Endodermal cell (in vitro differentiated cells): ENCODE measurements around the gene NME7. TPM values are rescaled to one million over a fixed set of nuclear protein-coding genes. Genes with fewer than 3 reads are reported as not detected.
A peak's percentile ranks its signal among the peaks of the same experiment; 100 is the strongest.

Source experiments
- DNase-seq: peaks from one replicate; pipeline ENCODE4 v3.0.0-alpha.2; 2017
- H3K27ac ChIP-seq: 2 replicates; pipeline ENCODE4 v1.5.1; 2013; ENCODE audit warnings: mild to moderate bottlenecking, low read depth, low read length, moderate library complexity
- H3K27me3 ChIP-seq: 2 replicates; pipeline ENCODE4 v1.6.1; 2013; ENCODE audit warnings: mild to moderate bottlenecking, low read length, moderate library complexity; ENCODE audit not compliant: insufficient read depth, control insufficient read depth, poor library complexity, severe bottlenecking
- H3K36me3 ChIP-seq: 2 replicates; pipeline ENCODE4 v1.7.0; 2013; ENCODE audit warnings: mild to moderate bottlenecking, low read length, moderate library complexity; ENCODE audit not compliant: control insufficient read depth, insufficient read depth
- H3K4me1 ChIP-seq: one replicate; pipeline ENCODE4 v1.7.0; 2013; ENCODE audit warnings: low read length; ENCODE audit not compliant: control insufficient read depth, insufficient read depth
- H3K4me3 ChIP-seq: 2 replicates; pipeline ENCODE4 v1.5.1; 2013; ENCODE audit warnings: mild to moderate bottlenecking, low read length, moderate library complexity
- H3K9ac ChIP-seq: 2 replicates; pipeline ENCODE4 v1.6.1; 2013; ENCODE audit warnings: mild to moderate bottlenecking, low read length, moderate library complexity; ENCODE audit not compliant: poor library complexity, severe bottlenecking; ENCODE audit errors: extremely low read depth
- H3K9me3 ChIP-seq: 2 replicates; pipeline ENCODE4 v1.6.1; 2013; ENCODE audit warnings: mild to moderate bottlenecking, low read length, moderate library complexity; ENCODE audit not compliant: control insufficient read depth
- H3K27ac Mint-ChIP-seq: 2 replicates; pipeline ENCODE4 v1.8.0; 2020; ENCODE audit warnings: mixed read lengths
- H3K27me3 Mint-ChIP-seq: 2 replicates; pipeline ENCODE4 v1.8.0; 2021; ENCODE audit warnings: mild to moderate bottlenecking, mixed read lengths; ENCODE audit not compliant: insufficient read depth
- H3K36me3 Mint-ChIP-seq: 2 replicates; pipeline ENCODE4 v1.8.0; 2020; ENCODE audit warnings: low read depth, mixed read lengths
- H3K4me1 Mint-ChIP-seq: 2 replicates; pipeline ENCODE4 v1.8.0; 2020; ENCODE audit warnings: mixed read lengths
- H3K4me3 Mint-ChIP-seq: 2 replicates; pipeline ENCODE4 v1.8.0; 2020; ENCODE audit warnings: mild to moderate bottlenecking, moderate library complexity, mixed read lengths
- H3K9me3 Mint-ChIP-seq: 2 replicates; pipeline ENCODE4 v1.8.0; 2020; ENCODE audit warnings: mild to moderate bottlenecking, mixed read lengths
- CTCF ChIP-seq: fragments of 200-600 bp; sonication (generic); conservative IDR thresholded peaks from 2 replicates; pipeline ENCODE4 v1.5.0; 2021; ENCODE audit warnings: antibody characterized with exemption, mild to moderate bottlenecking
- WGBS, 2 experiments: methylation state at CpG; one replicate each; pipeline versions ENCODE4 v1.1.5 to v1.1.7; 2013; ENCODE audit warnings: missing lambda C conversion rate in 2 of 2, mixed read lengths in 1 of 2; ENCODE audit not compliant: insufficient coverage in 1 of 2, insufficient read length in 1 of 2; 5-methylcytosine and 5-hydroxymethylcytosine counted together
- total RNA-seq, 2 donors: library from RNA; stranded (reverse); fragmentation: NEBNext Ultra II Directional in 1 of 2; extraction: Animal tissue kit (Norgen Biotek cat#: 25700) in 1 of 2; gene quantifications; 2 replicates in 1 of 2; 3 replicates in 1 of 2; pipeline ENCODE4 v1.2.1, GENCODE V29; 2021

Gene NME7
- total RNA-seq, 2 donors from 2014 or later, result 28.1 to 32.3 TPM

GRCh38 chr1:169113613-169114119 is 253.9 kb downstream of the NME7 start:
- Mint-ChIP-seq H3K36me3 (peaks cover 49% of the 10 kb centered on the region), H3K27ac (peak overlapping the region; percentile 4), H3K4me3 (no peak overlapping the region), H3K27me3 (no peaks in the 10 kb centered on the region), H3K9me3 (no peaks in the 10 kb centered on the region), H3K4me1 (peaks cover 55% of the 10 kb centered on the region)
- TF ChIP-seq CTCF, result no peak
- Histone ChIP-seq H3K36me3 (peaks cover 61% of the 10 kb centered on the region), H3K27me3 (no peaks in the 10 kb centered on the region), H3K27ac (no peak overlapping the region), H3K4me1 (peaks cover 7% of the 10 kb centered on the region), H3K4me3 (no peak overlapping the region), H3K9ac (no peak overlapping the region), H3K9me3 (no peaks in the 10 kb centered on the region)
- WGBS, 2 experiments, result 80% methylated on average over 4 of the region's 4 CpGs; no CpG with 5 or more reads in 1 of the 2 experiments
- peak; percentile 69 for DNase-seq

- Mint-ChIP-seq H3K4me1 (peaks cover 61% of the 10 kb centered on the region), H3K9me3 (no peaks in the 10 kb centered on the region), H3K4me3 (no peak overlapping the region), H3K27ac (peak overlapping the region; percentile 17), H3K36me3 (peaks cover 44% of the 10 kb centered on the region), H3K27me3 (no peaks in the 10 kb centered on the region)
- no peak for TF ChIP-seq CTCF
- no peak for DNase-seq
- Histone ChIP-seq H3K4me1 (peaks cover 11% of the 10 kb centered on the region), H3K4me3 (no peak overlapping the region), H3K27ac (no peak overlapping the region), H3K9ac (no peak overlapping the region), H3K36me3 (peaks cover 52% of the 10 kb centered on the region), H3K9me3 (no peaks in the 10 kb centered on the region), H3K27me3 (no peaks in the 10 kb centered on the region)
- 92 to 96% methylated on average over 4 to 6 of the region's 6 CpGs for WGBS, 2 experiments
Measured at GRCh38 chr1:169112241-169112640, 255.4 kb downstream of the NME7 start.

GRCh38 chr1:169111472-169111871 is 256.1 kb downstream of the NME7 start:
- H3K27ac ChIP-seq, result no peak overlapping the region
- no peak for DNase-seq
- H3K9me3 ChIP-seq, result no peaks in the 10 kb centered on the region
- peaks cover 11% of the 10 kb centered on the region for H3K4me1 ChIP-seq
- no peaks in the 10 kb centered on the region for H3K27me3 ChIP-seq
- no peak overlapping the region for H3K4me3 Mint-ChIP-seq
- TF ChIP-seq CTCF, result no peak
- 92 to 100% methylated on average over 1 to 6 of the region's 6 CpGs for WGBS, 2 experiments
- H3K4me1 Mint-ChIP-seq, result peaks cover 56% of the 10 kb centered on the region
- no peak overlapping the region for H3K9ac ChIP-seq
- peaks cover 48% of the 10 kb centered on the region for H3K36me3 ChIP-seq
- H3K9me3 Mint-ChIP-seq, result no peaks in the 10 kb centered on the region
- peaks cover 44% of the 10 kb centered on the region for H3K36me3 Mint-ChIP-seq
- H3K27ac Mint-ChIP-seq, result no peak overlapping the region
- H3K4me3 ChIP-seq, result no peak overlapping the region
- no peaks in the 10 kb centered on the region for H3K27me3 Mint-ChIP-seq
